A673 (cell line): ENCODE results near the gene ARHGAP40. TPM values are rescaled to one million over a fixed set of nuclear protein-coding genes. Genes with fewer than 3 reads are reported as not detected.

Experiments
- BruUV-seq: library from RNA; stranded (reverse); fragments of 400-500 nt; replicated peaks from 2 replicates; lab custom pipeline; 2021; lab: Mats Ljungman, UMichigan
- CTCF ChIA-PET: fragments of 300-600 bp; sonication (Branson Sonifier 250); formaldehyde crosslinking; loops from one replicate; lab custom pipeline; 2022; ENCODE audit warnings: antibody characterized with exemption; lab: Charles Lee
- POLR2A ChIA-PET: fragments of 300-600 bp; sonication (Branson Sonifier 250); formaldehyde crosslinking; loops from one replicate; lab custom pipeline; 2022; ENCODE audit warnings: antibody characterized with exemption; ENCODE audit not compliant: low non-redundant PET; lab: Charles Lee
- DNase-seq: peaks from one replicate; pipeline ENCODE4 v3.0.0-alpha.2; 2015; ENCODE audit warnings: low spot score
- H3K27ac ChIP-seq: fragments of 200-600 bp; sonication (generic); 2 replicates; pipeline ENCODE4 v1.5.1; 2016; ENCODE audit warnings: mixed run types, low read depth, mild to moderate bottlenecking, mixed read lengths, antibody characterized with exemption, low read length; ENCODE audit not compliant: poor library complexity, severe bottlenecking
- H3K27me3 ChIP-seq: fragments of 200-600 bp; sonication (generic); replicated peaks from 2 replicates; pipeline ENCODE4 v1.6.1; 2017; ENCODE audit warnings: mixed run types, low read depth, mild to moderate bottlenecking, mixed read lengths, antibody characterized with exemption, low read length; ENCODE audit not compliant: insufficient read depth, poor library complexity
- H3K36me3 ChIP-seq: fragments of 200-600 bp; sonication (generic); 2 replicates; pipeline ENCODE4 v1.6.1; 2016; ENCODE audit warnings: mixed run types, mild to moderate bottlenecking, mixed read lengths, antibody characterized with exemption, low read length; ENCODE audit not compliant: insufficient read depth, poor library complexity, severe bottlenecking
- H3K4me1 ChIP-seq: fragments of 200-600 bp; sonication (generic); 2 replicates; pipeline ENCODE4 v1.6.1; 2017; ENCODE audit warnings: mixed run types, mild to moderate bottlenecking, mixed read lengths, antibody characterized with exemption, low read length; ENCODE audit not compliant: insufficient read depth, poor library complexity, severe bottlenecking
- H3K4me3 ChIP-seq: fragments of 200-600 bp; sonication (generic); 2 replicates; pipeline ENCODE4 v1.5.1; 2016; ENCODE audit warnings: low read depth, mixed run types, mild to moderate bottlenecking, mixed read lengths, low read length; ENCODE audit not compliant: poor library complexity, severe bottlenecking
- H3K9me3 ChIP-seq: fragments of 200-600 bp; sonication (generic); 2 replicates; pipeline ENCODE4 v1.6.1; 2016; ENCODE audit warnings: mixed run types, low read depth, mild to moderate bottlenecking, mixed read lengths, antibody characterized with exemption, low read length; ENCODE audit not compliant: poor library complexity, severe bottlenecking
- CTCF ChIP-seq: fragments of 300-800, 200-600 bp; sonication (generic); conservative IDR thresholded peaks from 2 replicates; pipeline ENCODE4 v1.5.1; 2017; ENCODE audit warnings: low read depth, mild to moderate bottlenecking, antibody characterized with exemption, low read length, moderate library complexity, mixed read lengths
- EZH2 ChIP-seq: fragments of 200-600 bp; sonication (generic); IDR thresholded peaks from 2 replicates; pipeline ENCODE4 v1.6.1; 2017; ENCODE audit warnings: borderline replicate concordance, low read depth, mild to moderate bottlenecking, mixed read lengths, antibody characterized with exemption, low read length; ENCODE audit not compliant: poor library complexity, severe bottlenecking
- intact Hi-C: fragments of 100-400 bp; cut with micrococcal nuclease; formaldehyde crosslinking; loops from one replicate; pipeline ENCODE4 v1.10.0; 2022; ENCODE audit not compliant: unreplicated experiment
- total RNA-seq: library from RNA; stranded (reverse); gene quantifications from 2 replicates; pipeline ENCODE4 v1.2.3, GENCODE V29; 2021

The ARHGAP40 gene
- total RNA-seq, 1 experiment from 2014 or later, result not detected

DNA sequence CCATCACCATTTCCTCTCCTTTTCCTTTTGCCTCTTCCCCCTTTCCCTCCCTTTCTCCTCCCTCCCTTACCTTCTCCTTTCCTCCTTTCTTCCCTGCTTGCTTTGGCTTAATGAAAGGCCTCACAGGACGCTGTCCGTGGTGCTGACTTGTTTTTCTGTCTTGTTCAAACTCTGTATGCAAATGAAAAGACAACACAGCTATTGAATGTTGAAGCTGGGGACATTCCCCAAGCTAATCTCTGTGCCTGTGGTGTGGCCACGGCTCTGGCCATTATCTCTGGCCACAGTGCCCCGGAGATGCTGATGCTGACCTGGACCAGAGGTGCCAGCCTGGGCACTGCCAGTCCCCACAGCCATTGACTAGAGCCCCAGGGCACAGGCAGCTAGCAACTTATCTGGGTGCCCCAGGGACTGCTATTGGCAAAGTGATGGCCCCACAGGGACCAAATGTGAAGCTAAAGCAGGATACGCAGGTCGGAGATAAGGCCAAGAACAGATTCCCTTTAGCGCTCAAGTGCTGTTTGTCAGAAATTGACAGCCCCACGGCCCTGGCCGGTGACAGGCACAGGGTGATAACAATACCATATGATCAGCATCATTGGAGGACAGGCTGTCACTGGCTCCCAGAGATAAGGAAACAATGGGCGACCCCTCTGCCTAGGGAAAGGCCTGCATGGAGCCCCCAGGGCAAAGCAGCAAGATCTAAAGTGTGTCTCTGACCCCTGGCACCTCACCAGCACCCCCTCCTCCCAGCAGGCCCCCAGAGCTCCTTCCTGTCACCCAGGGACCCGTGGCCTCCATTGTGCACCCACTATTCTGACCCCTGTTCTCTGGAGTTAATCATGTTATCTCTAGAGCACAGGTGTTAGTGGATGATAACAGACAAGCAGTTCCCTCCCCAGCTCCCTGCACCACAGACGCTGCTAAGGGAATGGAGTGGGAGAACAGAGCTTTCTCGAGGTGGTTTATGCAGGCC lies 91.1 kb downstream of the ARHGAP40 start:
- POLR2A ChIA-PET, result no interaction called here
- Histone ChIP-seq H3K27me3 (peaks cover 27% of the 10 kb centered on the region), H3K36me3 (no peaks in the 10 kb centered on the region), H3K4me3 (no peak overlapping the region), H3K27ac (no peak overlapping the region), H3K4me1 (no peaks in the 10 kb centered on the region), H3K9me3 (no peaks in the 10 kb centered on the region)
- BruUV-seq, result no TSS peak
- CTCF ChIA-PET, result no interaction called here
- DNase-seq, result peak; percentile 75
- TF ChIP-seq CTCF, result no peak
- TF ChIP-seq EZH2, result no peak
- intact Hi-C loops, result no loop called here

- intact Hi-C loops, result no loop called here
- Histone ChIP-seq H3K4me1 (no peaks in the 10 kb centered on the region), H3K4me3 (no peak overlapping the region), H3K27ac (no peak overlapping the region), H3K36me3 (no peaks in the 10 kb centered on the region), H3K27me3 (peaks cover 47% of the 10 kb centered on the region), H3K9me3 (no peaks in the 10 kb centered on the region)
- ChIA-PET CTCF (no interaction called here), POLR2A (no interaction called here)
- DNase-seq, result no peak
- BruUV-seq, result no TSS peak
- TF ChIP-seq EZH2, result no peak
- TF ChIP-seq CTCF, result no peak
Measured at GRCh38 chr20:38697306-38697705, 95.7 kb downstream of the ARHGAP40 start.

- Histone ChIP-seq H3K27ac (no peak overlapping the region), H3K4me1 (no peaks in the 10 kb centered on the region), H3K36me3 (no peaks in the 10 kb centered on the region), H3K4me3 (no peak overlapping the region), H3K27me3 (peaks cover 55% of the 10 kb centered on the region), H3K9me3 (no peaks in the 10 kb centered on the region)
- no TSS peak for BruUV-seq
- CTCF ChIA-PET, result no interaction called here
- intact Hi-C loops, result no loop called here
- no peak for TF ChIP-seq EZH2
- TF ChIP-seq CTCF, result no peak
- POLR2A ChIA-PET, result no interaction called here
- DNase-seq, result no peak
Measured at GRCh38 chr20:38698541-38698940, 96.9 kb downstream of the ARHGAP40 start.
